Uterus (tissue), 2 donors: ENCODE measurements around the gene SBF1.

Experiments
- POLR2A ChIP-seq, 2 donors: fragments of 450-650 bp; IDR thresholded peaks; one replicate each; pipeline ENCODE4 v1.6.1; 2016; ENCODE audit warnings: antibody characterized with exemption in 2 of 2, mild to moderate bottlenecking in 1 of 2, moderate library complexity in 1 of 2
- TF ChIP-seq, protein P1 (sequence below), 4 experiments: fragments of 200-600 bp in 2 of 4; fragments of 450-650 bp in 2 of 4; sonication (generic) in 2 of 4; IDR thresholded peaks; one replicate each; pipeline ENCODE4 v1.5.1; 2016 to 2019; ENCODE audit warnings: antibody characterized with exemption in 4 of 4, mild to moderate bottlenecking in 2 of 4, moderate library complexity in 1 of 4

DNA sequence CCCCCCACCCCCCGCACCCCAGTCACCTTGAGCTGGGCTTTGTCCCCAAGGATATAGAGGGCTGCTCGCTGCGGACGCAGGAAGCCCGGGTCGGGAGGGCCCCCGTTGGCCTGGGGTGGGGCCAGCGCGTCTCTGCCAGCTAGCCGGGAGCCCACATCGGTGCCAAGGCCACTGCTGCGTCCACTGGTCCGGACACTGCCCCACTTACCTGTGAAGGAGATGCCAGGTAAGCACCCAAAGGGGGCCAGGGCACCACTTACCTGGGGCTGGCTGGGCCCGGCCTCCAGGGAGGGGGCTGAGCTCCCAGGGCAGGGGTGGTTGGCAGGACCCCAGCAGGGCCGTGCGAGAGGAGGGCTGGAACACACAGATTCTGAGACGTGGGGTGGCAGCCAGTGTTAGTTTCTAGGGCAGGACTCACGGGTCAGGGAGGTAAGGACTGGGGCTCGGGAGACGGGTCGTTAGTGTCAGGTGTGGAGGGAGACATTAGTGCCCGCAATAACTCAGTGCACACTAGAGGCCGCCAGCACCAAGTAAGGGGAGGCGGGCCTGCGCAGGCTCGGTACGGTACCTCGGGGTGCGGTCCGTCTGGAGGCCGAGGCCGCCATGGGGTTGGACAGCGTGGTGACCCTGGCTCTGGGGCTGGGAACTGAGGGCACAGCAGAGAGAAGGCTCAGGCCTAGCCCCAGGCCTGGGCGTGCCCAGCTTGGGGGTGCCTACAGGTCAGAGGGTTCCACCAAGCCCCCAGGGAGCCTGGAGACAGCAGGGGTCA is 18.2 kb downstream of the SBF1 start:
- TF ChIP-seq, protein P1, sequence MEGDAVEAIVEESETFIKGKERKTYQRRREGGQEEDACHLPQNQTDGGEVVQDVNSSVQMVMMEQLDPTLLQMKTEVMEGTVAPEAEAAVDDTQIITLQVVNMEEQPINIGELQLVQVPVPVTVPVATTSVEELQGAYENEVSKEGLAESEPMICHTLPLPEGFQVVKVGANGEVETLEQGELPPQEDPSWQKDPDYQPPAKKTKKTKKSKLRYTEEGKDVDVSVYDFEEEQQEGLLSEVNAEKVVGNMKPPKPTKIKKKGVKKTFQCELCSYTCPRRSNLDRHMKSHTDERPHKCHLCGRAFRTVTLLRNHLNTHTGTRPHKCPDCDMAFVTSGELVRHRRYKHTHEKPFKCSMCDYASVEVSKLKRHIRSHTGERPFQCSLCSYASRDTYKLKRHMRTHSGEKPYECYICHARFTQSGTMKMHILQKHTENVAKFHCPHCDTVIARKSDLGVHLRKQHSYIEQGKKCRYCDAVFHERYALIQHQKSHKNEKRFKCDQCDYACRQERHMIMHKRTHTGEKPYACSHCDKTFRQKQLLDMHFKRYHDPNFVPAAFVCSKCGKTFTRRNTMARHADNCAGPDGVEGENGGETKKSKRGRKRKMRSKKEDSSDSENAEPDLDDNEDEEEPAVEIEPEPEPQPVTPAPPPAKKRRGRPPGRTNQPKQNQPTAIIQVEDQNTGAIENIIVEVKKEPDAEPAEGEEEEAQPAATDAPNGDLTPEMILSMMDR (IDR thresholded peaks at IDR 0.05): no peak
- TF ChIP-seq POLR2A (IDR thresholded peaks at IDR 0.05): no peak
